Astrocyte (in vitro differentiated cells and primary cell): ENCODE data around the gene TRIM15.

ENCODE experiments used
- EZH2 ChIP-seq: IDR thresholded peaks from 2 replicates; pipeline ENCODE4 v1.6.1; 2012; ENCODE audit warnings: mild to moderate bottlenecking, low read length, inconsistent platforms; ENCODE audit not compliant: insufficient read depth
- TF ChIP-seq, protein P1 (sequence below): IDR thresholded peaks from 2 replicates; pipeline ENCODE4 v1.5.1; 2011; ENCODE audit warnings: low read depth, mild to moderate bottlenecking, inconsistent platforms, low read length, moderate library complexity; ENCODE audit not compliant: insufficient read depth

DNA sequence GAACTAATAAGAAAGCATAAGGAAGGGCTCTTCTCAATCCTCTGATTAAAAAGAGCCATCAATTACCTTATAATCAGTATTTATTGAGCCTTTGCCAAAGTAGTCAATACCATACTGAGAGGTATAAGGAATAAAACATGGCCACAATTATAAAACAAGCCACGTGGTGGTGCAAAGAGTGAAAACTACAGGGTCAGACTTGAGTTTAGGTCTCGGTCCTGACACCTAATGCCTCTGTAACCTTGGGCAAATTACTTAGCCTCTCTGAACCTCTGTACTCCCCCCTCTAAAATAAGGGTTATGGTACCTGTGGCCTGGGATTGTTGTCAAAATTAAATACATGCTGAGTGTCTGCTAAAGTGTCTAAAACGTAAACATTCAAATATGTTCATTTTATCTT lies 14.1 kb upstream of the TRIM15 start:
- no peak for TF ChIP-seq EZH2
- TF ChIP-seq, protein P1, sequence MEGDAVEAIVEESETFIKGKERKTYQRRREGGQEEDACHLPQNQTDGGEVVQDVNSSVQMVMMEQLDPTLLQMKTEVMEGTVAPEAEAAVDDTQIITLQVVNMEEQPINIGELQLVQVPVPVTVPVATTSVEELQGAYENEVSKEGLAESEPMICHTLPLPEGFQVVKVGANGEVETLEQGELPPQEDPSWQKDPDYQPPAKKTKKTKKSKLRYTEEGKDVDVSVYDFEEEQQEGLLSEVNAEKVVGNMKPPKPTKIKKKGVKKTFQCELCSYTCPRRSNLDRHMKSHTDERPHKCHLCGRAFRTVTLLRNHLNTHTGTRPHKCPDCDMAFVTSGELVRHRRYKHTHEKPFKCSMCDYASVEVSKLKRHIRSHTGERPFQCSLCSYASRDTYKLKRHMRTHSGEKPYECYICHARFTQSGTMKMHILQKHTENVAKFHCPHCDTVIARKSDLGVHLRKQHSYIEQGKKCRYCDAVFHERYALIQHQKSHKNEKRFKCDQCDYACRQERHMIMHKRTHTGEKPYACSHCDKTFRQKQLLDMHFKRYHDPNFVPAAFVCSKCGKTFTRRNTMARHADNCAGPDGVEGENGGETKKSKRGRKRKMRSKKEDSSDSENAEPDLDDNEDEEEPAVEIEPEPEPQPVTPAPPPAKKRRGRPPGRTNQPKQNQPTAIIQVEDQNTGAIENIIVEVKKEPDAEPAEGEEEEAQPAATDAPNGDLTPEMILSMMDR = no peak
